ENCODE results near the gene FBN1.

FBN1 gene

GRCh38 chr15:48415036-48415886 is 230.2 kb downstream of the FBN1 start:
- TF ChIP-seq PPARA (CRISPR knock-in tag; IDR thresholded peaks at IDR 0.05; ENCODE audit: borderline replicate concordance): no peak
- no peak for TF ChIP-seq GLIS3 (CRISPR knock-in tag; IDR thresholded peaks at IDR 0.05)
- no peak for TF ChIP-seq CREB5 (CRISPR knock-in tag; IDR thresholded peaks at IDR 0.05; ENCODE audit: low read depth)
- TF ChIP-seq, protein P1, sequence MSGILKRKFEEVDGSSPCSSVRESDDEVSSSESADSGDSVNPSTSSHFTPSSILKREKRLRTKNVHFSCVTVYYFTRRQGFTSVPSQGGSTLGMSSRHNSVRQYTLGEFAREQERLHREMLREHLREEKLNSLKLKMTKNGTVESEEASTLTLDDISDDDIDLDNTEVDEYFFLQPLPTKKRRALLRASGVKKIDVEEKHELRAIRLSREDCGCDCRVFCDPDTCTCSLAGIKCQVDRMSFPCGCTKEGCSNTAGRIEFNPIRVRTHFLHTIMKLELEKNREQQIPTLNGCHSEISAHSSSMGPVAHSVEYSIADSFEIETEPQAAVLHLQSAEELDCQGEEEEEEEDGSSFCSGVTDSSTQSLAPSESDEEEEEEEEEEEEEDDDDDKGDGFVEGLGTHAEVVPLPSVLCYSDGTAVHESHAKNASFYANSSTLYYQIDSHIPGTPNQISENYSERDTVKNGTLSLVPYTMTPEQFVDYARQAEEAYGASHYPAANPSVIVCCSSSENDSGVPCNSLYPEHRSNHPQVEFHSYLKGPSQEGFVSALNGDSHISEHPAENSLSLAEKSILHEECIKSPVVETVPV (CRISPR knock-in tag; IDR thresholded peaks at IDR 0.05): no peak
- no peak for TF ChIP-seq ARNTL (CRISPR knock-in tag; IDR thresholded peaks at IDR 0.05; ENCODE audit: borderline replicate concordance, low read depth)
- no peak for TF ChIP-seq ZNF70 (CRISPR knock-in tag; IDR thresholded peaks at IDR 0.05)
- no peak for TF ChIP-seq OSR1 (CRISPR knock-in tag; IDR thresholded peaks at IDR 0.05)
- TF ChIP-seq ESRRG (CRISPR knock-in tag; IDR thresholded peaks at IDR 0.05): no peak
- TF ChIP-seq ISL1 (CRISPR knock-in tag; IDR thresholded peaks at IDR 0.05): no peak
- no peak for TF ChIP-seq ZFP30 (CRISPR knock-in tag; IDR thresholded peaks at IDR 0.05)
- no peak for TF ChIP-seq RARB (CRISPR knock-in tag; IDR thresholded peaks at IDR 0.05)
- no peak for TF ChIP-seq ZNF8 (CRISPR knock-in tag; IDR thresholded peaks at IDR 0.05)
- TF ChIP-seq, protein P2, sequence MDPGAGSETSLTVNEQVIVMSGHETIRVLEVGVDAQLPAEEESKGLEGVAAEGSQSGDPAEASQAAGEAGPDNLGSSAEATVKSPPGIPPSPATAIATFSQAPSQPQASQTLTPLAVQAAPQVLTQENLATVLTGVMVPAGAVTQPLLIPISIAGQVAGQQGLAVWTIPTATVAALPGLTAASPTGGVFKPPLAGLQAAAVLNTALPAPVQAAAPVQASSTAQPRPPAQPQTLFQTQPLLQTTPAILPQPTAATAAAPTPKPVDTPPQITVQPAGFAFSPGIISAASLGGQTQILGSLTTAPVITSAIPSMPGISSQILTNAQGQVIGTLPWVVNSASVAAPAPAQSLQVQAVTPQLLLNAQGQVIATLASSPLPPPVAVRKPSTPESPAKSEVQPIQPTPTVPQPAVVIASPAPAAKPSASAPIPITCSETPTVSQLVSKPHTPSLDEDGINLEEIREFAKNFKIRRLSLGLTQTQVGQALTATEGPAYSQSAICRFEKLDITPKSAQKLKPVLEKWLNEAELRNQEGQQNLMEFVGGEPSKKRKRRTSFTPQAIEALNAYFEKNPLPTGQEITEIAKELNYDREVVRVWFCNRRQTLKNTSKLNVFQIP (CRISPR knock-in tag; IDR thresholded peaks at IDR 0.05; ENCODE audit: borderline replicate concordance, low read depth): no peak
- no peak for TF ChIP-seq ZNF565 (CRISPR knock-in tag; conservative IDR thresholded peaks at IDR 0.05; ENCODE audit: low read depth)
- no peak for TF ChIP-seq ZC3H10 (CRISPR knock-in tag; IDR thresholded peaks at IDR 0.05)
- ATAC-seq: peak; percentile 43; the same call in 2 of the 3 replicates

GRCh38 chr15:48414015-48414414 is 231.5 kb downstream of the FBN1 start:
- TF ChIP-seq ISL1 (CRISPR knock-in tag; IDR thresholded peaks at IDR 0.05): no peak
- TF ChIP-seq, protein P3, sequence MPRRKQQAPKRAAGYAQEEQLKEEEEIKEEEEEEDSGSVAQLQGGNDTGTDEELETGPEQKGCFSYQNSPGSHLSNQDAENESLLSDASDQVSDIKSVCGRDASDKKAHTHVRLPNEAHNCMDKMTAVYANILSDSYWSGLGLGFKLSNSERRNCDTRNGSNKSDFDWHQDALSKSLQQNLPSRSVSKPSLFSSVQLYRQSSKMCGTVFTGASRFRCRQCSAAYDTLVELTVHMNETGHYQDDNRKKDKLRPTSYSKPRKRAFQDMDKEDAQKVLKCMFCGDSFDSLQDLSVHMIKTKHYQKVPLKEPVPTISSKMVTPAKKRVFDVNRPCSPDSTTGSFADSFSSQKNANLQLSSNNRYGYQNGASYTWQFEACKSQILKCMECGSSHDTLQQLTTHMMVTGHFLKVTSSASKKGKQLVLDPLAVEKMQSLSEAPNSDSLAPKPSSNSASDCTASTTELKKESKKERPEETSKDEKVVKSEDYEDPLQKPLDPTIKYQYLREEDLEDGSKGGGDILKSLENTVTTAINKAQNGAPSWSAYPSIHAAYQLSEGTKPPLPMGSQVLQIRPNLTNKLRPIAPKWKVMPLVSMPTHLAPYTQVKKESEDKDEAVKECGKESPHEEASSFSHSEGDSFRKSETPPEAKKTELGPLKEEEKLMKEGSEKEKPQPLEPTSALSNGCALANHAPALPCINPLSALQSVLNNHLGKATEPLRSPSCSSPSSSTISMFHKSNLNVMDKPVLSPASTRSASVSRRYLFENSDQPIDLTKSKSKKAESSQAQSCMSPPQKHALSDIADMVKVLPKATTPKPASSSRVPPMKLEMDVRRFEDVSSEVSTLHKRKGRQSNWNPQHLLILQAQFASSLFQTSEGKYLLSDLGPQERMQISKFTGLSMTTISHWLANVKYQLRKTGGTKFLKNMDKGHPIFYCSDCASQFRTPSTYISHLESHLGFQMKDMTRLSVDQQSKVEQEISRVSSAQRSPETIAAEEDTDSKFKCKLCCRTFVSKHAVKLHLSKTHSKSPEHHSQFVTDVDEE (CRISPR knock-in tag; IDR thresholded peaks at IDR 0.05): no peak
- TF ChIP-seq ZFP30 (CRISPR knock-in tag; IDR thresholded peaks at IDR 0.05): no peak
- no peak for TF ChIP-seq TCF4 (CRISPR knock-in tag; IDR thresholded peaks at IDR 0.05; ENCODE audit: borderline replicate concordance)
- TF ChIP-seq ZNF70 (CRISPR knock-in tag; IDR thresholded peaks at IDR 0.05): no peak
- TF ChIP-seq CSDC2 (CRISPR knock-in tag; IDR thresholded peaks at IDR 0.05): no peak
- TF ChIP-seq PPARA (CRISPR knock-in tag; IDR thresholded peaks at IDR 0.05; ENCODE audit: borderline replicate concordance): no peak
- TF ChIP-seq, protein P1 (CRISPR knock-in tag; IDR thresholded peaks at IDR 0.05): no peak
- no peak for TF ChIP-seq ZNF565 (CRISPR knock-in tag; conservative IDR thresholded peaks at IDR 0.05; ENCODE audit: low read depth)
- TF ChIP-seq ARNTL (CRISPR knock-in tag; IDR thresholded peaks at IDR 0.05; ENCODE audit: borderline replicate concordance, low read depth): no peak
- TF ChIP-seq TOX (CRISPR knock-in tag; IDR thresholded peaks at IDR 0.05; ENCODE audit: borderline replicate concordance): no peak
- TF ChIP-seq GLIS3 (CRISPR knock-in tag; IDR thresholded peaks at IDR 0.05): no peak
- TF ChIP-seq, protein P2 (CRISPR knock-in tag; IDR thresholded peaks at IDR 0.05; ENCODE audit: borderline replicate concordance, low read depth): no peak
- TF ChIP-seq ESRRG (CRISPR knock-in tag; IDR thresholded peaks at IDR 0.05): no peak
- no peak for ATAC-seq
